GM12878 (cell line): Measurements from ENCODE around the gene OSTN. TPM values are rescaled to one million over a fixed set of nuclear protein-coding genes. Genes with fewer than 3 reads are reported as not detected.
"Not testable (repeated sequence)": the region's sequence is repeated elsewhere in the genome, so short reads cannot be mapped to it uniquely, and the experiment has no call there.

Source experiments
- ATAC-seq: fragments of 200-7000 bp; cut with Tn5 transposase; 3 replicates; pipeline ENCODE4 v1.9.1; 2020; ENCODE audit warnings: mild to moderate bottlenecking, moderate library complexity
- BruUV-seq: library from RNA; stranded (reverse); fragments of 400-500 nt; replicated peaks from 2 replicates; lab custom pipeline; 2021; lab: Mats Ljungman, UMichigan
- CTCF ChIA-PET: fragments of 300-600 bp; sonication (Branson Sonifier 250); formaldehyde crosslinking; extraction: SDS; loops from one replicate; lab custom pipeline; 2021; ENCODE audit warnings: inconsistent platforms; lab: Yijun Ruan, JAX
- POLR2A ChIA-PET: fragments of 350-600 bp; formaldehyde crosslinking; extraction: SDS; loops from one replicate; lab custom pipeline; 2021; ENCODE audit warnings: inconsistent platforms; lab: Charles Lee
- RAD21 ChIA-PET: fragments of 300-600 bp; sonication (Branson Sonifier 250); formaldehyde crosslinking; loops from one replicate; lab custom pipeline; 2023; ENCODE audit warnings: antibody characterized with exemption; ENCODE audit not compliant: unreplicated experiment; lab: Charles Lee
- SMC1A ChIA-PET: fragments of 300-600 bp; sonication (Branson Sonifier 250); formaldehyde crosslinking; loops from one replicate; lab custom pipeline; 2023; ENCODE audit not compliant: unreplicated experiment, uncharacterized antibody; lab: Charles Lee
- DNase-seq: peaks from one replicate; pipeline ENCODE4 v3.0.0-alpha.2; 2011; ENCODE audit warnings: low read depth, low spot score
- FAIRE-seq: peaks from 3 replicates; lab custom pipeline; 2011; peaks lifted over from hg19 to GRCh38; lab: Jason Lieb, UNC
- H2AFZ ChIP-seq: 2 replicates; pipeline ENCODE4 v1.6.0; 2011; ENCODE audit warnings: low read depth, low read length, control low read depth; ENCODE audit not compliant: control insufficient read depth
- H3K27ac ChIP-seq: 2 replicates; pipeline ENCODE4 v1.5.1; 2011; ENCODE audit warnings: control low read depth; ENCODE audit not compliant: control insufficient read depth, insufficient read depth
- H3K27me3 ChIP-seq, 2 experiments: replicated peaks in 1 of 2; 2 replicates each; pipeline versions ENCODE4 v1.6.0 to v1.6.1; 2011; ENCODE audit warnings: low read length in 1 of 2; ENCODE audit not compliant: control insufficient read depth in 2 of 2, insufficient read depth in 2 of 2
- H3K36me3 ChIP-seq, 2 experiments: 2 replicates each; pipeline ENCODE4 v1.5.1; 2011; ENCODE audit warnings: low read length in 1 of 2; ENCODE audit not compliant: control insufficient read depth in 2 of 2, insufficient read depth in 2 of 2
- H3K4me1 ChIP-seq: 2 replicates; pipeline ENCODE4 v1.6.1; 2011; ENCODE audit warnings: mild to moderate bottlenecking, low read length, moderate library complexity, mixed read lengths; ENCODE audit not compliant: control insufficient read depth, insufficient read depth
- H3K4me2 ChIP-seq: 2 replicates; pipeline ENCODE4 v1.6.0; 2011; ENCODE audit warnings: control low read depth; ENCODE audit not compliant: control insufficient read depth, insufficient read depth
- H3K4me3 ChIP-seq: fragments of 200-600 bp; sonication (generic); 2 replicates; pipeline ENCODE4 v1.5.1; 2016
- H3K79me2 ChIP-seq: 2 replicates; pipeline ENCODE4 v1.6.0; 2011; ENCODE audit warnings: low read length; ENCODE audit not compliant: control insufficient read depth, insufficient read depth
- H3K9ac ChIP-seq: 2 replicates; pipeline ENCODE4 v1.8.0; 2011; ENCODE audit warnings: low read length, control low read depth, mixed read lengths; ENCODE audit not compliant: control insufficient read depth, insufficient read depth
- H3K9me3 ChIP-seq: replicated peaks from 3 replicates; pipeline ENCODE4 v1.5.1; 2011; ENCODE audit warnings: mild to moderate bottlenecking, low read length; ENCODE audit not compliant: control insufficient read depth, insufficient read depth
- H4K20me1 ChIP-seq: 2 replicates; pipeline ENCODE4 v1.6.0; 2011; ENCODE audit not compliant: control insufficient read depth, insufficient read depth
- ATF7 ChIP-seq: fragments of 450-650 bp; IDR thresholded peaks from 2 replicates; pipeline ENCODE4 v1.6.1; 2016; ENCODE audit warnings: low read depth, mild to moderate bottlenecking
- BHLHE40 ChIP-seq, 2 experiments: fragments of 450-650 bp in 1 of 2; IDR thresholded peaks; 2 replicates each; pipeline ENCODE4 v1.6.1; 2011 to 2017; ENCODE audit warnings: low read depth in 2 of 2, borderline replicate concordance in 1 of 2, improper control_type of control experiment in 1 of 2, low read length in 1 of 2, mild to moderate bottlenecking in 1 of 2
- CREM ChIP-seq: IDR thresholded peaks from 2 replicates; pipeline ENCODE4 v1.6.1; 2014; ENCODE audit warnings: antibody characterized with exemption, low read depth
- DPF2 ChIP-seq: fragments of 450-650 bp; IDR thresholded peaks from 2 replicates; pipeline ENCODE4 v1.6.1; 2017; ENCODE audit warnings: mild to moderate bottlenecking
- EED ChIP-seq: sonication (generic); IDR thresholded peaks from 2 replicates; pipeline ENCODE4 v1.6.1; 2016; ENCODE audit warnings: antibody characterized with exemption, low read depth
- ETV6 ChIP-seq, 2 experiments: fragments of 450-650 bp in 1 of 2; IDR thresholded peaks in 1 of 2; conservative IDR thresholded peaks in 1 of 2; 2 replicates each; pipeline ENCODE4 v1.6.1; 2014; ENCODE audit warnings: antibody characterized with exemption in 1 of 2, borderline replicate concordance in 1 of 2, low read depth in 1 of 2, mild to moderate bottlenecking in 1 of 2, moderate library complexity in 1 of 2
- IKZF2 ChIP-seq, 2 experiments: fragments of 450-650 bp; IDR thresholded peaks; 2 replicates each; pipeline ENCODE4 v1.6.1; 2017; ENCODE audit warnings: mild to moderate bottlenecking in 2 of 2, moderate library complexity in 2 of 2
- JUNB ChIP-seq: IDR thresholded peaks from 2 replicates; pipeline ENCODE4 v1.6.1; 2016; ENCODE audit warnings: antibody characterized with exemption, mild to moderate bottlenecking
- MEF2A ChIP-seq: IDR thresholded peaks from 2 replicates; pipeline ENCODE4 v1.6.1; 2011; ENCODE audit warnings: low read depth, mild to moderate bottlenecking, low read length, moderate library complexity; ENCODE audit not compliant: insufficient read depth
- MTA2 ChIP-seq: fragments of 450-650 bp; IDR thresholded peaks from 2 replicates; pipeline ENCODE4 v1.6.1; 2016; ENCODE audit warnings: low read depth, mild to moderate bottlenecking, moderate library complexity
- NFIC ChIP-seq: IDR thresholded peaks from 2 replicates; pipeline ENCODE4 v1.6.1; 2012; ENCODE audit warnings: low read depth, mild to moderate bottlenecking, inconsistent platforms, low read length, moderate library complexity
- RAD51 ChIP-seq: fragments of 450-650 bp; IDR thresholded peaks from 2 replicates; pipeline ENCODE4 v1.6.1; 2016; ENCODE audit warnings: moderate library complexity, mild to moderate bottlenecking, inconsistent platforms
- RELB ChIP-seq: fragments of 450-650 bp; IDR thresholded peaks from 2 replicates; pipeline ENCODE4 v1.6.1; 2017; ENCODE audit warnings: low read depth, mild to moderate bottlenecking, moderate library complexity
- SKIL ChIP-seq: fragments of 450-650 bp; IDR thresholded peaks from 2 replicates; pipeline ENCODE4 v1.6.1; 2017; ENCODE audit warnings: mild to moderate bottlenecking, low read depth, inconsistent platforms; ENCODE audit not compliant: poor library complexity, severe bottlenecking
- SPI1 ChIP-seq: IDR thresholded peaks from 2 replicates; pipeline ENCODE4 v1.6.1; 2011; ENCODE audit warnings: low read depth, mild to moderate bottlenecking, low read length, moderate library complexity, borderline replicate concordance; ENCODE audit not compliant: insufficient read depth
- TCF7 ChIP-seq: IDR thresholded peaks from 2 replicates; pipeline ENCODE4 v1.6.1; 2014; ENCODE audit warnings: antibody characterized with exemption, borderline replicate concordance
- ZNF217 ChIP-seq: fragments of 450-650 bp; IDR thresholded peaks from 2 replicates; pipeline ENCODE4 v1.6.1; 2017; ENCODE audit warnings: antibody characterized with exemption, mild to moderate bottlenecking
- ZNF384 ChIP-seq: IDR thresholded peaks from 2 replicates; pipeline ENCODE4 v1.6.1; 2012; ENCODE audit warnings: low read depth, mild to moderate bottlenecking, low read length, improper control_type of control experiment, borderline replicate concordance
- WGBS: methylation state at CpG from one replicate; pipeline ENCODE4 v1.1.6; 2016; ENCODE audit warnings: low lambda C conversion rate; ENCODE audit not compliant: insufficient replicate concordance, insufficient coverage; ENCODE audit errors: missing lambda C conversion rate; 5-methylcytosine and 5-hydroxymethylcytosine counted together
- in situ Hi-C: fragments of 300-500 bp; cut with MboI; formaldehyde crosslinking; loops from 9 replicates; pipeline ENCODE4 v1.14.3; 2018; ENCODE audit warnings: mixed read lengths
- intact Hi-C: fragments of 100-400 bp; cut with micrococcal nuclease; formaldehyde crosslinking; loops from one replicate; pipeline ENCODE4 v1.14.2; 2022; ENCODE audit not compliant: unreplicated experiment
- polyA plus RNA-seq, 11 experiments: library from polyadenylated mRNA; depleted of rRNA in 4 of 11; unstranded in 6 of 11; stranded (reverse) in 5 of 11; fragments of >200 nt; fragmentation: Nextera tagmentation in 4 of 11; fragmentation: Illumina TruSeq in 1 of 11; extraction: Ambion mirVana in 4 of 11; extraction: Trizol in 1 of 11; gene quantifications; 1 replicate in 1 of 11; 2 replicates in 10 of 11; pipeline versions ENCODE4 v1.2.1 to v1.2.3, GENCODE V29; 2011 to 2016; ENCODE audit warnings: inconsistent platforms in 2 of 11, missing spikeins in 2 of 11, low read depth in 1 of 11
- total RNA-seq, 4 experiments: library from RNA; depleted of rRNA in 3 of 4; stranded (reverse); fragments of >200 nt in 3 of 4; fragmentation: Illumina TruSeq in 1 of 4; extraction: Trizol in 1 of 4; gene quantifications; 2 replicates each; pipeline versions ENCODE4 v1.2.1 to v1.2.3, GENCODE V29; 2013 to 2021
- TF ChIP-seq, protein P1 (sequence below): IDR thresholded peaks from 2 replicates; pipeline ENCODE4 v1.6.1; 2012; ENCODE audit warnings: low read length, inconsistent platforms

OSTN gene
- total and polyA plus RNA-seq, 10 of the 15 experiments (the other 5 are each of a cell fraction or from before 2014, with no cell fraction given): 0.04 to 0.27 (median 0.06) TPM; not detected in 6

GRCh38 chr3:191246034-191246433 lies 47.0 kb downstream of the OSTN start:
- ChIA-PET RAD21 (interaction anchor here (0.7 to 4.1 kb wide), 10 partner anchors 10 to 922 kb away, joined by 3 to 38 read pairs (median 14); partner anchors contain the start of gene UTS2B), POLR2A (interaction anchor here (0.6 to 2.2 kb wide), 4 partner anchors 16 to 85 kb away, joined by 3 to 9 read pairs (median 6); partner anchors contain the start of genes CCDC50 and UTS2B), SMC1A (interaction anchor here (0.9 to 9.6 kb wide), 13 partner anchors 10 to 146 kb away, joined by 3 to 78 read pairs (median 10); partner anchors contain the start of genes CCDC50 and UTS2B), CTCF (interaction anchor here (0.7 to 3.1 kb wide), 9 partner anchors 50 to 170 kb away, joined by 4 to 16 read pairs (median 4); no protein-coding TSS in a partner anchor)
- H3K4me3 ChIP-seq, H4K20me1 ChIP-seq, H3K79me2 ChIP-seq, H3K9me3 ChIP-seq, H3K4me2 ChIP-seq, BruUV-seq, H2AFZ ChIP-seq, in situ Hi-C loops, H3K27me3 ChIP-seq, H3K36me3 ChIP-seq, H3K4me1 ChIP-seq, H3K9ac ChIP-seq, H3K27ac ChIP-seq: not testable (repeated sequence)
- intact Hi-C loops: loop anchor here (1.0 kb wide), 1 partner anchor 83 kb away; the partner anchor contains the start of gene CCDC50
- DNase-seq: peak; percentile 83
- peak; percentile 27 for FAIRE-seq
- WGBS: 26% methylated on average over 4 of the region's 5 CpGs
- ATAC-seq: peak; percentile 85
- TF ChIP-seq SPI1: peak; percentile 91
- peak; percentile 84 for TF ChIP-seq IKZF2 (IDR thresholded peaks at IDR 0.05)
- peak; percentile 97 for TF ChIP-seq ATF7
- peak; percentile 79 for TF ChIP-seq RAD51
- peak; percentile 23; the same call in 1 of the 2 replicates for TF ChIP-seq CREM
- TF ChIP-seq RELB: peak; percentile 72
- TF ChIP-seq MTA2: 0 out of 2 replicates have a peak, but pooled peaks have one; percentile 34
- peak; percentile 56; the same call in 1 of the 2 replicates for TF ChIP-seq DPF2
- 0 out of 2 replicates have a peak, but pooled peaks have one; percentile 60 for TF ChIP-seq NFIC
- peak; percentile 50; the same call in 1 of the 2 replicates for TF ChIP-seq TCF7
- TF ChIP-seq ZNF217: peak; percentile 70
- TF ChIP-seq SKIL: peak; percentile 68
- 0 out of 2 replicates have a peak, but pooled peaks have one; percentile 29 for TF ChIP-seq ZNF384
- TF ChIP-seq, protein P1, sequence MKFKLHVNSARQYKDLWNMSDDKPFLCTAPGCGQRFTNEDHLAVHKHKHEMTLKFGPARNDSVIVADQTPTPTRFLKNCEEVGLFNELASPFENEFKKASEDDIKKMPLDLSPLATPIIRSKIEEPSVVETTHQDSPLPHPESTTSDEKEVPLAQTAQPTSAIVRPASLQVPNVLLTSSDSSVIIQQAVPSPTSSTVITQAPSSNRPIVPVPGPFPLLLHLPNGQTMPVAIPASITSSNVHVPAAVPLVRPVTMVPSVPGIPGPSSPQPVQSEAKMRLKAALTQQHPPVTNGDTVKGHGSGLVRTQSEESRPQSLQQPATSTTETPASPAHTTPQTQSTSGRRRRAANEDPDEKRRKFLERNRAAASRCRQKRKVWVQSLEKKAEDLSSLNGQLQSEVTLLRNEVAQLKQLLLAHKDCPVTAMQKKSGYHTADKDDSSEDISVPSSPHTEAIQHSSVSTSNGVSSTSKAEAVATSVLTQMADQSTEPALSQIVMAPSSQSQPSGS: peak; percentile 63
- peak in 1 of 2 experiments; percentile 92; a peak in 2 of 4 replicates for TF ChIP-seq ETV6 (conservative IDR thresholded peaks at IDR 0.05 in 1 of 2, IDR thresholded peaks at IDR 0.05 in 1 of 2; ENCODE audit: borderline replicate concordance in 1 of 2, low read depth in 1 of 2)
- TF ChIP-seq EED: peak; percentile 69
- 0 out of 2 replicates have a peak, but pooled peaks have one; percentile 39 for TF ChIP-seq MEF2A
- peak; percentile 25; the same call in 1 of the 2 replicates for TF ChIP-seq JUNB
- peak in 1 of 2 experiments; percentile 48; a peak in 2 of 4 replicates for TF ChIP-seq BHLHE40 (IDR thresholded peaks at IDR 0.05; ENCODE audit: borderline replicate concordance in 1 of 2, low read depth in 2 of 2, low read length in 1 of 2)
